Neural cell (in vitro differentiated cells): ENCODE results near the gene NCK1.

Source experiments
- CTCF ChIP-seq: fragments of 450-650 bp; IDR thresholded peaks from 2 replicates; pipeline ENCODE4 v1.5.1; 2014; ENCODE audit warnings: antibody characterized with exemption, mild to moderate bottlenecking, moderate library complexity; ENCODE audit not compliant: poor library complexity, severe bottlenecking
- EP300 ChIP-seq: fragments of 450-650 bp; conservative IDR thresholded peaks from 2 replicates; pipeline ENCODE4 v1.6.1; 2014; ENCODE audit warnings: antibody characterized with exemption, mild to moderate bottlenecking, moderate library complexity; ENCODE audit not compliant: poor library complexity, severe bottlenecking
- EZH2 ChIP-seq: fragments of 200-600, 300-800 bp; shearing (Covaris generic), sonication (generic); IDR thresholded peaks from 2 replicates; pipeline ENCODE4 v1.6.1; 2014; ENCODE audit warnings: antibody characterized with exemption, low read length, borderline replicate concordance, mild to moderate bottlenecking; ENCODE audit not compliant: insufficient read depth, poor library complexity, severe bottlenecking
- MXI1 ChIP-seq: fragments of 450-650 bp; conservative IDR thresholded peaks from 2 replicates; pipeline ENCODE4 v1.6.1; 2014; ENCODE audit warnings: antibody characterized with exemption, mild to moderate bottlenecking; ENCODE audit not compliant: poor library complexity, severe bottlenecking
- POLR2AphosphoS5 ChIP-seq: IDR thresholded peaks from 2 replicates; pipeline ENCODE4 v1.6.1; 2012
- RAD21 ChIP-seq: fragments of 450-650 bp; conservative IDR thresholded peaks from 2 replicates; pipeline ENCODE4 v1.6.1; 2014; ENCODE audit warnings: antibody characterized with exemption, mild to moderate bottlenecking, moderate library complexity
- SMC3 ChIP-seq: fragments of 450-650 bp; conservative IDR thresholded peaks from 2 replicates; pipeline ENCODE4 v1.6.1; 2014; ENCODE audit warnings: antibody characterized with exemption, mild to moderate bottlenecking, moderate library complexity; ENCODE audit not compliant: poor library complexity
- TAF1 ChIP-seq: IDR thresholded peaks from 2 replicates; pipeline ENCODE4 v1.6.1; 2012; ENCODE audit warnings: low read depth
- TF ChIP-seq, protein P1 (sequence below): IDR thresholded peaks from 2 replicates; pipeline ENCODE4 v1.6.1; 2012; ENCODE audit warnings: borderline replicate concordance

DNA sequence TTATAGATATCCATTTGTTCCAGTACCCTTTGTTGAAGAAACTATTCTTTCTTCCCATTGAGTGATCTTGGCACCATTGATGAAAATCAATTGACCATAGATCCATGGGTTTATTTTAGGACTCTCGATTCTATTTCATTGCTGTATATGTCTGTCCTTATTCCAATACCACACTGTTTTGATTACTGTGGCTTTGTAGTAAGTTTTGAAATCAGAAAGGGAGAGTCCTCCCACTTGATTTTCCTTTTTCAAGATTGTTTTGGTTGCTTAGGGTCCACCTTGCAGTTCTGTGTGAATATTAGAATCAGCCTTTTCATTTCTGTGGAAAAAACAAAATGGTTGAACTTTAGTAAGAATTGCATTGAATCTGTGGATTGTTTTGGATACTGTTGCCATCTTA, 75.2 kb downstream of the NCK1 start:
- no peak for TF ChIP-seq EP300
- TF ChIP-seq CTCF, result no peak
- TF ChIP-seq TAF1, result no peak
- TF ChIP-seq, protein P1, sequence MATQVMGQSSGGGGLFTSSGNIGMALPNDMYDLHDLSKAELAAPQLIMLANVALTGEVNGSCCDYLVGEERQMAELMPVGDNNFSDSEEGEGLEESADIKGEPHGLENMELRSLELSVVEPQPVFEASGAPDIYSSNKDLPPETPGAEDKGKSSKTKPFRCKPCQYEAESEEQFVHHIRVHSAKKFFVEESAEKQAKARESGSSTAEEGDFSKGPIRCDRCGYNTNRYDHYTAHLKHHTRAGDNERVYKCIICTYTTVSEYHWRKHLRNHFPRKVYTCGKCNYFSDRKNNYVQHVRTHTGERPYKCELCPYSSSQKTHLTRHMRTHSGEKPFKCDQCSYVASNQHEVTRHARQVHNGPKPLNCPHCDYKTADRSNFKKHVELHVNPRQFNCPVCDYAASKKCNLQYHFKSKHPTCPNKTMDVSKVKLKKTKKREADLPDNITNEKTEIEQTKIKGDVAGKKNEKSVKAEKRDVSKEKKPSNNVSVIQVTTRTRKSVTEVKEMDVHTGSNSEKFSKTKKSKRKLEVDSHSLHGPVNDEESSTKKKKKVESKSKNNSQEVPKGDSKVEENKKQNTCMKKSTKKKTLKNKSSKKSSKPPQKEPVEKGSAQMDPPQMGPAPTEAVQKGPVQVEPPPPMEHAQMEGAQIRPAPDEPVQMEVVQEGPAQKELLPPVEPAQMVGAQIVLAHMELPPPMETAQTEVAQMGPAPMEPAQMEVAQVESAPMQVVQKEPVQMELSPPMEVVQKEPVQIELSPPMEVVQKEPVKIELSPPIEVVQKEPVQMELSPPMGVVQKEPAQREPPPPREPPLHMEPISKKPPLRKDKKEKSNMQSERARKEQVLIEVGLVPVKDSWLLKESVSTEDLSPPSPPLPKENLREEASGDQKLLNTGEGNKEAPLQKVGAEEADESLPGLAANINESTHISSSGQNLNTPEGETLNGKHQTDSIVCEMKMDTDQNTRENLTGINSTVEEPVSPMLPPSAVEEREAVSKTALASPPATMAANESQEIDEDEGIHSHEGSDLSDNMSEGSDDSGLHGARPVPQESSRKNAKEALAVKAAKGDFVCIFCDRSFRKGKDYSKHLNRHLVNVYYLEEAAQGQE, result no peak
- no peak for TF ChIP-seq SMC3
- TF ChIP-seq RAD21, result no peak
- TF ChIP-seq EZH2, result no peak
- TF ChIP-seq POLR2AphosphoS5, result no peak
- no peak for TF ChIP-seq MXI1
